HCT116 (cell line): Measurements from ENCODE around the gene CCDC159.

ENCODE experiments used
- CEBPB ChIP-seq: IDR thresholded peaks from 2 replicates; pipeline ENCODE4 v1.6.1; 2012; ENCODE audit warnings: low read depth
- CTCF ChIP-seq, 3 experiments: fragments of 200-600 bp in 1 of 3; sonication (generic) in 1 of 3; IDR thresholded peaks in 2 of 3; conservative IDR thresholded peaks in 1 of 3; 2 replicates each; pipeline ENCODE4 v1.5.1; 2012 to 2017; ENCODE audit warnings: low read depth in 2 of 3, low read length in 2 of 3, antibody characterized with exemption in 1 of 3, borderline replicate concordance in 1 of 3, control low read depth in 1 of 3, mild to moderate bottlenecking in 1 of 3, mixed read lengths in 1 of 3, mixed run types in 1 of 3, moderate library complexity in 1 of 3; ENCODE audit not compliant: insufficient read depth in 1 of 3
- EZH2 ChIP-seq: fragments of 200-600 bp; sonication (generic); IDR thresholded peaks from 2 replicates; pipeline ENCODE4 v1.6.1; 2017; ENCODE audit warnings: antibody characterized with exemption, mixed run types
- JUND ChIP-seq: IDR thresholded peaks from 2 replicates; pipeline ENCODE4 v1.6.1; 2012
- POLR2A ChIP-seq: IDR thresholded peaks from 2 replicates; pipeline ENCODE4 v1.7.0; 2011; ENCODE audit warnings: borderline replicate concordance; ENCODE audit not compliant: insufficient read depth, insufficient read length; ENCODE audit errors: extremely low read depth
- POLR2AphosphoS5 ChIP-seq: IDR thresholded peaks from 2 replicates; pipeline ENCODE4 v1.6.1; 2011; ENCODE audit warnings: mild to moderate bottlenecking, low read depth, low read length, moderate library complexity
- TCF7L2 ChIP-seq: IDR thresholded peaks from 2 replicates; pipeline ENCODE4 v1.7.0; 2011; ENCODE audit warnings: borderline replicate concordance, inconsistent platforms; ENCODE audit not compliant: insufficient read depth, insufficient read length; ENCODE audit errors: extremely low read depth
- YY1 ChIP-seq: IDR thresholded peaks from 2 replicates; pipeline ENCODE4 v1.6.1; 2011; ENCODE audit warnings: low read length, low read depth, moderate library complexity, mild to moderate bottlenecking; ENCODE audit not compliant: insufficient replicate concordance; ENCODE audit errors: extremely low read depth
- ZBTB33 ChIP-seq: IDR thresholded peaks from 2 replicates; pipeline ENCODE4 v1.6.1; 2011; ENCODE audit warnings: mild to moderate bottlenecking, low read length, moderate library complexity; ENCODE audit not compliant: insufficient replicate concordance; ENCODE audit errors: extremely low read depth
- ZFX ChIP-seq: fragments of 450-650 bp; IDR thresholded peaks from 2 replicates; pipeline ENCODE4 v1.6.1; 2017

GRCh38 chr19:11356676-11357550 is 10.6 kb downstream of the CCDC159 start:
- TF ChIP-seq POLR2A (no peak), POLR2AphosphoS5 (no peak), CTCF (IDR thresholded peaks at IDR 0.05 in 2 of 3, conservative IDR thresholded peaks at IDR 0.05 in 1 of 3; ENCODE audit: borderline replicate concordance in 1 of 3, insufficient read depth in 1 of 3, low read depth in 2 of 3, low read length in 2 of 3) (no peak), JUND (no peak), ZBTB33 (no peak), YY1 (no peak), CEBPB (no peak), ZFX (no peak), TCF7L2 (no peak), EZH2 (no peak)
